Measurements from ENCODE around the gene ZRANB3.
A peak's percentile ranks its signal among the peaks of the same experiment; 100 is the strongest.

ZRANB3 gene

DNA sequence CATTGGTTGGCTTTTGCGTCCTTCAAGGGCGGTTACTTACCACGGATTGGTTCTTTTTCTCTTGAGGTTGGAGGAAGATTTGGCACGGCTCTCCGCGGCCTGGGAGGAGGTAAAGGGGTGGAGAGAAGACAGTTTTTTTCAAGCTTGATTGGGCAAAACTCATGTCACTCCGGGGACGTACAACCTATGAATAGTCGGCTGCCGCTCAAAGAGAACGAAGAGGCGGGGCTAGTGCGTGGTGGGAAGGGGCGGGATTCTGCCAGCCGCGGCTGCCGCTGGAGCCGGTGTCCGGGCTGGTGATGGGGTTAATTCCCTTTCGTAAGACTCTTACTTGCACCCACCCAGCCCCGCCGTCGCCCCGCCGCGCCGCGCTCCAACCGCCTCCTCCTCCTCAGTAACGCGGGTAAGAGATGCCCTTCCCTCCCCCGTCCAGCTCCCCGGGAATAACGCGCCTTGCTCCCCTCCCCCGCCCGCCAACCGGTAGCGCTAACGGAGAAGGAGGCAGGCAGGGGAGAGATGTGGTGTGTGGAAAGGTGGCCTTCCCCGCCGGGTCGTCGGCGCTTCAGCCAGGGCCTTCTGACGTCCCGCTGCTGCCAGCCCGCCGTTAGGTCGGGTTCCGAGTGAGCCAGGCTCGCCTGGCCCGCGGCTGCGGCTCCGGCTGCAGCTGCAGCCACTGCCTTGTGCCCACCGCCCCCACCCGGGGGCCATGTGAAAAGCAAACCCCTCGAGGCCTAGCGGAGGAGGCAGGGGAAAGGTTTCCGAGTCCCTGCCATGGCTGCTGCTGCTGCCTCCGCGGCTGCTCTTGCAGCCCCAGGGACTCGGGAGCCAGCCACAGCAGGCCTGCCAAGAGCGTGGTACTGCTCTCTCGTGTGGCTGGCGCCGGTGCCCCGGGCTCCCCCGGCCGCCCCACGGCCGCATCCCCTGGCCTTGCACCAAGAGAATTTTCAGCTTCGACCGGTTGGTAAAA is 496 bp upstream of the ZRANB3 start, which contains the start of gene R3HDM1:
TSS of gene R3HDM1 (plus strand) at position 254 of the 967 bp plus-strand sequence. CDS start 73,362 bp downstream, outside the sequence.
- Histone ChIP-seq H3F3A (ENCODE audit: low read depth) (no peaks in the 10 kb centered on the region; the same call in 1 of the 2 replicates), H3K79me2 (ENCODE audit: insufficient read depth, low read length) (peaks cover 76% of the 10 kb centered on the region), H3K9me2 (replicated peaks; ENCODE audit: low read depth, low read length) (no peaks in the 10 kb centered on the region), H3K27me3 (ENCODE audit: insufficient read depth, low read length, poor library complexity, severe bottlenecking) (no peaks in the 10 kb centered on the region), H3K4me2 (ENCODE audit: low read depth, low read length, poor library complexity, severe bottlenecking) (peak within 1 kb of the TSS; percentile 70), H3K36me3 (ENCODE audit: insufficient read depth, low read length) (no peaks in the 10 kb centered on the region), H2AFZ (ENCODE audit: low read length) (peak within 1 kb of the TSS; percentile 93), H3K9ac (ENCODE audit: low read depth, low read length, poor library complexity, severe bottlenecking) (peak within 1 kb of the TSS; percentile 87), H3K4me3 (ENCODE audit: low read length, poor library complexity, severe bottlenecking) (peak within 1 kb of the TSS; percentile 80), H3K4me1 (ENCODE audit: insufficient read depth, low read length, poor library complexity, severe bottlenecking) (peaks cover 56% of the 10 kb centered on the region), H4K20me1 (ENCODE audit: insufficient read depth, low read length, poor library complexity, severe bottlenecking) (peaks cover 46% of the 10 kb centered on the region), H3K9me3 (ENCODE audit: insufficient read depth, low read depth, low read length) (no peaks in the 10 kb centered on the region)
- no peak for TF ChIP-seq EZH2phosphoT487 (IDR thresholded peaks at IDR 0.05; ENCODE audit: borderline replicate concordance)
- TF ChIP-seq, protein P1, sequence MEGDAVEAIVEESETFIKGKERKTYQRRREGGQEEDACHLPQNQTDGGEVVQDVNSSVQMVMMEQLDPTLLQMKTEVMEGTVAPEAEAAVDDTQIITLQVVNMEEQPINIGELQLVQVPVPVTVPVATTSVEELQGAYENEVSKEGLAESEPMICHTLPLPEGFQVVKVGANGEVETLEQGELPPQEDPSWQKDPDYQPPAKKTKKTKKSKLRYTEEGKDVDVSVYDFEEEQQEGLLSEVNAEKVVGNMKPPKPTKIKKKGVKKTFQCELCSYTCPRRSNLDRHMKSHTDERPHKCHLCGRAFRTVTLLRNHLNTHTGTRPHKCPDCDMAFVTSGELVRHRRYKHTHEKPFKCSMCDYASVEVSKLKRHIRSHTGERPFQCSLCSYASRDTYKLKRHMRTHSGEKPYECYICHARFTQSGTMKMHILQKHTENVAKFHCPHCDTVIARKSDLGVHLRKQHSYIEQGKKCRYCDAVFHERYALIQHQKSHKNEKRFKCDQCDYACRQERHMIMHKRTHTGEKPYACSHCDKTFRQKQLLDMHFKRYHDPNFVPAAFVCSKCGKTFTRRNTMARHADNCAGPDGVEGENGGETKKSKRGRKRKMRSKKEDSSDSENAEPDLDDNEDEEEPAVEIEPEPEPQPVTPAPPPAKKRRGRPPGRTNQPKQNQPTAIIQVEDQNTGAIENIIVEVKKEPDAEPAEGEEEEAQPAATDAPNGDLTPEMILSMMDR (conservative IDR thresholded peaks at IDR 0.05; ENCODE audit: low read length) = peak; percentile 39

DNA sequence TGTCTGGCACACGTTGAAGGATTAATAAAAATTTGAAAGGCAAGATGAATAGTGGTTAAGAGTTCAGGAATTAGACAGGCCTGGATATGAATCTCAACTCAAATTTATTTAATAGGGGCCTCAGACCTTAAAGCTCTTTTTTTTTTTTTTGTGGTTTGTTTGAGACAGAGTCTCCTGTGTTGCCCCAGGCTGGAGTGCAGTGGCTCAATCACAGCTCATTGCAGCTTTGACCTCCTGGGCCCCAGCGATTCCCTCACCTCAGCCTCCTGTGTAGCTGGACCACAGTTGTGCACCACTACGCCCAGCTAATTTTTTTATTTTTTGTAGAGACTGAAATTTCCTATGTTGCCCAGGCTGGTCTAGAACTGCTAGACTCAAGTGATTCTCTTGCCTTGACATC is 3.0 kb downstream of the ZRANB3 start:
- TF ChIP-seq, protein P1 (conservative IDR thresholded peaks at IDR 0.05; ENCODE audit: low read length) = no peak
- no peak for TF ChIP-seq EZH2phosphoT487 (IDR thresholded peaks at IDR 0.05; ENCODE audit: borderline replicate concordance)
- H3K27me3 ChIP-seq (ENCODE audit: insufficient read depth, low read length, poor library complexity, severe bottlenecking) = no peaks in the 10 kb centered on the region
- no peaks in the 10 kb centered on the region for H3K36me3 ChIP-seq (ENCODE audit: insufficient read depth, low read length)
- no peak overlapping the region for H3K4me3 ChIP-seq (ENCODE audit: low read length, poor library complexity, severe bottlenecking)
- H3F3A ChIP-seq (ENCODE audit: low read depth) = no peaks in the 10 kb centered on the region
- H3K9ac ChIP-seq (ENCODE audit: low read depth, low read length, poor library complexity, severe bottlenecking) = no peak overlapping the region
- H3K9me3 ChIP-seq (ENCODE audit: insufficient read depth, low read depth, low read length) = no peaks in the 10 kb centered on the region
- peaks cover 30% of the 10 kb centered on the region for H3K4me1 ChIP-seq (ENCODE audit: insufficient read depth, low read length, poor library complexity, severe bottlenecking)
- no peaks in the 10 kb centered on the region for H3K9me2 ChIP-seq (replicated peaks; ENCODE audit: low read depth, low read length)
- peaks cover 49% of the 10 kb centered on the region for H3K79me2 ChIP-seq (ENCODE audit: insufficient read depth, low read length)
- H2AFZ ChIP-seq (ENCODE audit: low read length) = no peak overlapping the region
- H4K20me1 ChIP-seq (ENCODE audit: insufficient read depth, low read length, poor library complexity, severe bottlenecking) = peaks cover 14% of the 10 kb centered on the region
- peak overlapping the region; percentile 70 for H3K4me2 ChIP-seq (ENCODE audit: low read depth, low read length, poor library complexity, severe bottlenecking)

DNA sequence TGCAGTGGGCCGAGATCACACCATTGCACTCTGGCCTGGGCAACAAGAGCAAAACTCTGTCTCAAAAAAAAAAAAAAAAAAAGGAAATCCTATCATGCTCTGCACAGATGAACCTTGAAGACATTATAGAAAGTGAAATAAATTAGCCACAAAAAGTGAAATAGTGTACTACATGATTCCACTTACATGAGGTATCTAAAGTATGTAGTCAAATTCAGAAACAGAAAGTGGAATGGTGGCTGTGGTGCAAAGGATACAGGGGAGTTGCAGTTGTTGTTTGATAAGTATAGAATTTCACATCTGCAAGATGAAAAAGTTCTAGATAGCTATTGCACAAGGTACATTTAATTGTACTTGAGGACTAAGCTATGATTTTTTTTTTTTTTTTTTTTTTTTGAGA is 5.2 kb downstream of the ZRANB3 start:
- no peaks in the 10 kb centered on the region for H3K36me3 ChIP-seq (ENCODE audit: insufficient read depth, low read length)
- H3K9me3 ChIP-seq (ENCODE audit: insufficient read depth, low read depth, low read length) = no peaks in the 10 kb centered on the region
- no peaks in the 10 kb centered on the region for H4K20me1 ChIP-seq (ENCODE audit: insufficient read depth, low read length, poor library complexity, severe bottlenecking)
- H3F3A ChIP-seq (ENCODE audit: low read depth) = no peaks in the 10 kb centered on the region
- no peak overlapping the region for H3K4me3 ChIP-seq (ENCODE audit: low read length, poor library complexity, severe bottlenecking)
- no peak overlapping the region for H2AFZ ChIP-seq (ENCODE audit: low read length)
- H3K9me2 ChIP-seq (replicated peaks; ENCODE audit: low read depth, low read length) = no peaks in the 10 kb centered on the region
- no peak overlapping the region for H3K9ac ChIP-seq (ENCODE audit: low read depth, low read length, poor library complexity, severe bottlenecking)
- H3K4me1 ChIP-seq (ENCODE audit: insufficient read depth, low read length, poor library complexity, severe bottlenecking) = peaks cover 25% of the 10 kb centered on the region
- peaks cover 35% of the 10 kb centered on the region for H3K79me2 ChIP-seq (ENCODE audit: insufficient read depth, low read length)
- H3K4me2 ChIP-seq (ENCODE audit: low read depth, low read length, poor library complexity, severe bottlenecking) = no peak overlapping the region
- H3K27me3 ChIP-seq (ENCODE audit: insufficient read depth, low read length, poor library complexity, severe bottlenecking) = no peaks in the 10 kb centered on the region
- TF ChIP-seq, protein P1 (conservative IDR thresholded peaks at IDR 0.05; ENCODE audit: low read length) = no peak
- no peak for TF ChIP-seq EZH2phosphoT487 (IDR thresholded peaks at IDR 0.05; ENCODE audit: borderline replicate concordance)
